ENCODE results near the gene SUSD6. TPM values are rescaled to one million over a fixed set of nuclear protein-coding genes. Genes with fewer than 3 reads are reported as not detected.

SUSD6 gene
- total RNA-seq, 1 donor, result 17.7 TPM

DNA sequence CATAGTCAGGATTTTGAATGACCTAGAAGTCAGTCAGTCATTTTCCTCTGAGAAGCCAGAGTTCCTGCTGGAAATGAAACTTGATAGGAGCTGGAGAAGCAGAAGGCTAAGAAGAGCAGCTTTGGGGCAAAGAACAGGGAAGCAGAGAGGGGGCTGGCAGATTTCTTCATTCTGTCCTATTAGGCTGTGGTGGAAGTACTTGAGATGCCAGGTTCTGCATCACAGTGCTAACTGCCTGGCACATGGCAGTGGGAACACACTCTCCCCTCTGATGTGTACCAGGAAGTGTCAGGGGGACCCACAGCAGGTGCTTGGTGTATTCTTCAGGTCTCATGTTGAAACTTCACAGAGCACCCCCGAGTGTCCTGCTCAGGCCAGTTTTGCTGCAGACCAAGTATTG lies 61.0 kb downstream of the SUSD6 start:
- peaks cover 85% of the 10 kb centered on the region for H3K79me2 ChIP-seq (ENCODE audit: insufficient read depth, low read length)
- no peak for DNase-seq (ENCODE audit: insufficient read length, low spot score, missing footprints)

DNA sequence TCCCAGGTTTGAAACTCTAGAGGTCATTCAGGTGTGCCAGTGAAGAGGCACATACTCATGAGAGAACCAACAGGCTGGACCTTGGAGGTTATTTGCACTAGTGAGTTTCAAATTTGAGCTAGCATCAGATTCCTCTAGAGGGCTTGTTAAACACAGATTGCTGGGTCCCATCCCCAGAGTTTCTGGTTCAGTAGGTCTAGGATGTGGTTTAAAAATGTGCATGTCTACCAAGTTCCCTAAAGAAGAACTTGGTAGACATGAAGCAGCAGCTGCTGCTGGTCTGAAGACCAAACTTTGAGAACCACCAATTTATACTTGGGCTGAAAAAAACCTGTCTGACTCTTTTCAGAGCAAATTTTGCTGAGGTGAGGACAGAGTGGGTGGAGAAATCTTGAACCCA lies 61.7 kb downstream of the SUSD6 start:
- H2AFZ ChIP-seq (ENCODE audit: low read length), result no peak overlapping the region
- peaks cover 58% of the 10 kb centered on the region for H4K20me1 ChIP-seq (ENCODE audit: insufficient read depth, low read length)
- H3K36me3 ChIP-seq (ENCODE audit: insufficient read depth, low read length), result peaks cover 5% of the 10 kb centered on the region
- no peak overlapping the region for H3K27ac ChIP-seq (ENCODE audit: low read depth, low read length)
- DNase-seq (ENCODE audit: insufficient read length, low spot score, missing footprints), result no peak
- H3K27me3 ChIP-seq (ENCODE audit: insufficient read depth, low read length), result no peaks in the 10 kb centered on the region
- H3K4me1 ChIP-seq (ENCODE audit: insufficient read depth, low read length), result peaks cover 19% of the 10 kb centered on the region
- no peaks in the 10 kb centered on the region for H3K9me3 ChIP-seq (ENCODE audit: low read depth, low read length)
- TF ChIP-seq, protein P1, sequence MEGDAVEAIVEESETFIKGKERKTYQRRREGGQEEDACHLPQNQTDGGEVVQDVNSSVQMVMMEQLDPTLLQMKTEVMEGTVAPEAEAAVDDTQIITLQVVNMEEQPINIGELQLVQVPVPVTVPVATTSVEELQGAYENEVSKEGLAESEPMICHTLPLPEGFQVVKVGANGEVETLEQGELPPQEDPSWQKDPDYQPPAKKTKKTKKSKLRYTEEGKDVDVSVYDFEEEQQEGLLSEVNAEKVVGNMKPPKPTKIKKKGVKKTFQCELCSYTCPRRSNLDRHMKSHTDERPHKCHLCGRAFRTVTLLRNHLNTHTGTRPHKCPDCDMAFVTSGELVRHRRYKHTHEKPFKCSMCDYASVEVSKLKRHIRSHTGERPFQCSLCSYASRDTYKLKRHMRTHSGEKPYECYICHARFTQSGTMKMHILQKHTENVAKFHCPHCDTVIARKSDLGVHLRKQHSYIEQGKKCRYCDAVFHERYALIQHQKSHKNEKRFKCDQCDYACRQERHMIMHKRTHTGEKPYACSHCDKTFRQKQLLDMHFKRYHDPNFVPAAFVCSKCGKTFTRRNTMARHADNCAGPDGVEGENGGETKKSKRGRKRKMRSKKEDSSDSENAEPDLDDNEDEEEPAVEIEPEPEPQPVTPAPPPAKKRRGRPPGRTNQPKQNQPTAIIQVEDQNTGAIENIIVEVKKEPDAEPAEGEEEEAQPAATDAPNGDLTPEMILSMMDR (IDR thresholded peaks at IDR 0.05; ENCODE audit: extremely low read depth, low read depth, low read length), result no peak
- peaks cover 79% of the 10 kb centered on the region for H3K79me2 ChIP-seq (ENCODE audit: insufficient read depth, low read length)
- no peak overlapping the region for H3K4me3 ChIP-seq (ENCODE audit: insufficient read depth, low read length)
- no peak overlapping the region for H3K4me2 ChIP-seq (ENCODE audit: insufficient read depth, low read length)

More for the DNA sequence above, 61.0 kb downstream of the SUSD6 start:
- Histone ChIP-seq H3K9me3 (ENCODE audit: low read depth, low read length) (no peaks in the 10 kb centered on the region), H3K27me3 (ENCODE audit: insufficient read depth, low read length) (no peaks in the 10 kb centered on the region), H3K36me3 (ENCODE audit: insufficient read depth, low read length) (peaks cover 5% of the 10 kb centered on the region), H3K27ac (ENCODE audit: low read depth, low read length) (no peak overlapping the region), H3K4me3 (ENCODE audit: insufficient read depth, low read length) (no peak overlapping the region), H2AFZ (ENCODE audit: low read length) (no peak overlapping the region), H3K4me1 (ENCODE audit: insufficient read depth, low read length) (peaks cover 19% of the 10 kb centered on the region), H4K20me1 (ENCODE audit: insufficient read depth, low read length) (peaks cover 62% of the 10 kb centered on the region), H3K4me2 (ENCODE audit: insufficient read depth, low read length) (no peak overlapping the region)
- TF ChIP-seq, protein P1 (IDR thresholded peaks at IDR 0.05; ENCODE audit: extremely low read depth, low read depth, low read length), result no peak

DNA sequence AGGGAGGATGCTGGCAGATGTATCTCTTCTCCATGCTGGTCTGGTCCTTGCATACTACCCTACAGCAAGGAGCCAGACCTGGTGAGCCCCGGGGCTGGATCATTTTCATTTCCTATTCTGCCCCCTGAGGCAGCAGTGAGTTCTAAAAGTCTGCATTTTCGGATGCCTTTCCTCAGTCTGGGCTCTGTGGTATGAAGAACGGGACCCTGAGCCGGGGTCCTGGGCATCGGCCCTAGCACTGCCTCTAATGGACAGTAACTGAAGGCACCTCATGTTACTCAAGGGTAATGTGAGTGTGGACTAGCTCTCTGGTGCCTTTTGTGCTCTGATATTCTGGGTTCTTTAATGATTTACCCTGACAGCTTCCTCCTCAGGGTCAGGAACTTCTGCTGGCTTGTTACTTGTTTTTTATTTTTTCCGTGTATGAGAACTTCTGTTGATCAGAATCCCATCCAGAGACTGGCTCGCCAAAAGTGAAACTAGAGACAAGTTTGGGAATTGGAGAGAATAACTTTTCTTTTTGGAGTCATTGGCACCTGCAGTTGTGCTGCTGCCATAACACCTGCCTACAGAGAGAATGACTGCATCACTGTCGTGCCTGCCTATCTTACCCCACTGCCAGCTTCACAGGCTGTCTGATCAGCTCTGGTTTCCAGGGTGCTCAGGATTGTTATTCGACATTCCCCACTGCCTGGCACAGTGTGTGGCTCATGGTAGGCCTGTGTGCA lies 62.3 kb downstream of the SUSD6 start:
- H4K20me1 ChIP-seq (ENCODE audit: insufficient read depth, low read length), result peaks cover 57% of the 10 kb centered on the region
- H3K9me3 ChIP-seq (ENCODE audit: low read depth, low read length), result no peaks in the 10 kb centered on the region
- H3K4me3 ChIP-seq (ENCODE audit: insufficient read depth, low read length), result no peak overlapping the region
- H3K4me1 ChIP-seq (ENCODE audit: insufficient read depth, low read length), result peaks cover 19% of the 10 kb centered on the region
- no peak overlapping the region for H2AFZ ChIP-seq (ENCODE audit: low read length)
- no peak overlapping the region for H3K27ac ChIP-seq (ENCODE audit: low read depth, low read length)
- DNase-seq (ENCODE audit: insufficient read length, low spot score, missing footprints), result peak; percentile 56
- peak overlapping the region; percentile 6 for H3K4me2 ChIP-seq (ENCODE audit: insufficient read depth, low read length)
- H3K36me3 ChIP-seq (ENCODE audit: insufficient read depth, low read length), result peaks cover 5% of the 10 kb centered on the region
- H3K27me3 ChIP-seq (ENCODE audit: insufficient read depth, low read length), result no peaks in the 10 kb centered on the region
- peaks cover 76% of the 10 kb centered on the region for H3K79me2 ChIP-seq (ENCODE audit: insufficient read depth, low read length)
- TF ChIP-seq, protein P1 (IDR thresholded peaks at IDR 0.05; ENCODE audit: extremely low read depth, low read depth, low read length), result peak; percentile 4

DNA sequence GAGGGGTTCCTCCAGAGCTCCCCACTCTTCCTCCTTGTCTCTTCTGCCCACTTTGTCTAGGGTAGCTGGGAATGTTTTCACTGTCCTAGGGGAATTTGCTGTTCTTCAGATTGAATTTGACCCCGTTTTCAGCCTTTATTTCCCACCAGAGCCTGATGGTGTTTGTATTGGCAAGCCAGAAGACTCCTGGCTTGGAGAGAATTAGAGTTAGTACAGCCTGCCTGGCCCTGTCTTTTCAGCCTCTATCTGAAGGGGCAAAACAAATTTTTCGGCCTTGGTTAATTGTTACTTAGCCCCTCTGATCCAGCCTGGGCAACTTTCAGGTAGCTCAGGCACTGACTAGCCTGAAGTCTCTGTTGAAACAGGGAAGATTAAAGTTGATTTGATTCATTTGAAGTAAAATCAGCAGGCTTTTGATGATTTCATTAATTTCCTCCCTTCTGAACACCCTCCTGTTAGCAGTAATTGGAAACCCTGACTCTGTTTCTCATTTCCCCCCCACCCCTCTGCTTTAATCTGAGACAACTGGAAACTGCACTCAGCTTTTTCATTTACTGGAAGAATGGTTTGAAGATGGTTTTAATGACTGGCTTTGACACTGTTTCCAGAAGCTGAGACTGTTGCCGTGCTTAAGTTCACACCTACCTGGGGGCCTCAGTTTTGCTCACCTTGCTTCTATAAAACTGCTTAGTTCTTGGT lies 63.3 kb downstream of the SUSD6 start:
- Histone ChIP-seq H3K4me3 (ENCODE audit: insufficient read depth, low read length) (no peak overlapping the region), H3K27me3 (ENCODE audit: insufficient read depth, low read length) (no peaks in the 10 kb centered on the region), H3K79me2 (ENCODE audit: insufficient read depth, low read length) (peaks cover 71% of the 10 kb centered on the region), H3K4me1 (ENCODE audit: insufficient read depth, low read length) (peaks cover 19% of the 10 kb centered on the region), H3K27ac (ENCODE audit: low read depth, low read length) (no peak overlapping the region), H4K20me1 (ENCODE audit: insufficient read depth, low read length) (peaks cover 52% of the 10 kb centered on the region), H2AFZ (ENCODE audit: low read length) (no peak overlapping the region), H3K36me3 (ENCODE audit: insufficient read depth, low read length) (peaks cover 5% of the 10 kb centered on the region), H3K4me2 (ENCODE audit: insufficient read depth, low read length) (no peak overlapping the region), H3K9me3 (ENCODE audit: low read depth, low read length) (no peaks in the 10 kb centered on the region)
- TF ChIP-seq, protein P1 (IDR thresholded peaks at IDR 0.05; ENCODE audit: extremely low read depth, low read depth, low read length), result no peak
- peak; percentile 56 for DNase-seq (ENCODE audit: insufficient read length, low spot score, missing footprints)

All from osteoblast (primary cell).